ENCODE measurements around the gene GAS6. TPM values are rescaled to one million over a fixed set of nuclear protein-coding genes. Genes with fewer than 3 reads are reported as not detected.
"Not testable (repeated sequence)": the region's sequence is repeated elsewhere in the genome, so short reads cannot be mapped to it uniquely, and the experiment has no call there.

Gene GAS6
- polyA plus RNA-seq, 1 donor: 36.0 TPM

- no peak for DNase-seq (ENCODE audit: low read depth)
Observed at GRCh38 chr13:113837560-113838355, 26.1 kb downstream of the GAS6 start.

- DNase-seq (ENCODE audit: low read depth): no peak
Observed at GRCh38 chr13:113836768-113837559, 26.9 kb downstream of the GAS6 start.

- DNase-seq (ENCODE audit: low read depth): no peak
Observed at GRCh38 chr13:113835461-113836270, 28.2 kb downstream of the GAS6 start.

GRCh38 chr13:113834496-113835200 lies 29.2 kb downstream of the GAS6 start:
- DNase-seq (ENCODE audit: low read depth): no peak

- not testable (repeated sequence) for DNase-seq (ENCODE audit: low read depth)
Observed at GRCh38 chr13:113834006-113834405, 29.9 kb downstream of the GAS6 start.

GRCh38 chr13:113833111-113833830 lies 30.6 kb downstream of the GAS6 start:
- no peak for DNase-seq (ENCODE audit: low read depth)

GRCh38 chr13:113832631-113833030 lies 31.2 kb downstream of the GAS6 start:
- no peak for DNase-seq (ENCODE audit: low read depth)

- DNase-seq (ENCODE audit: low read depth): no peak
Observed at GRCh38 chr13:113832205-113832604, 31.7 kb downstream of the GAS6 start.

GRCh38 chr13:113831061-113831460 lies 32.8 kb downstream of the GAS6 start:
- no peak for DNase-seq (ENCODE audit: low read depth)

- DNase-seq (ENCODE audit: low read depth): not testable (repeated sequence)
Observed at GRCh38 chr13:113830426-113830950, 33.4 kb downstream of the GAS6 start.

GRCh38 chr13:113828282-113828825 lies 35.5 kb downstream of the GAS6 start:
- DNase-seq (ENCODE audit: low read depth): no peak

GRCh38 chr13:113827021-113827420 lies 36.9 kb downstream of the GAS6 start:
- DNase-seq (ENCODE audit: low read depth): no peak

- not testable (repeated sequence) for DNase-seq (ENCODE audit: low read depth)
Observed at GRCh38 chr13:113826446-113826845, 37.4 kb downstream of the GAS6 start.

GRCh38 chr13:113825841-113826240 lies 38.0 kb downstream of the GAS6 start:
- no peak for DNase-seq (ENCODE audit: low read depth)

GRCh38 chr13:113823771-113824170 lies 40.1 kb downstream of the GAS6 start:
- DNase-seq (ENCODE audit: low read depth): no peak

- no peak for DNase-seq (ENCODE audit: low read depth)
Observed at GRCh38 chr13:113822956-113823744, 40.7 kb downstream of the GAS6 start.

GRCh38 chr13:113822266-113822665 lies 41.6 kb downstream of the GAS6 start:
- no peak for DNase-seq (ENCODE audit: low read depth)

GRCh38 chr13:113821847-113822246 lies 42.0 kb downstream of the GAS6 start:
- DNase-seq (ENCODE audit: low read depth): no peak

Measured in forelimb muscle (tissue), 1 donor.